GM18909 (cell line): Measurements from ENCODE around the gene MCTP1.
A peak's percentile ranks its signal among the peaks of the same experiment; 100 is the strongest.

Experiments used
- ATAC-seq: cut with Tn5 transposase; IDR thresholded peaks from one replicate; pipeline ENCODE4 v1.9.1; 2021; ENCODE audit warnings: mild to moderate bottlenecking; ENCODE audit not compliant: unreplicated experiment, poor library complexity

MCTP1 gene

DNA sequence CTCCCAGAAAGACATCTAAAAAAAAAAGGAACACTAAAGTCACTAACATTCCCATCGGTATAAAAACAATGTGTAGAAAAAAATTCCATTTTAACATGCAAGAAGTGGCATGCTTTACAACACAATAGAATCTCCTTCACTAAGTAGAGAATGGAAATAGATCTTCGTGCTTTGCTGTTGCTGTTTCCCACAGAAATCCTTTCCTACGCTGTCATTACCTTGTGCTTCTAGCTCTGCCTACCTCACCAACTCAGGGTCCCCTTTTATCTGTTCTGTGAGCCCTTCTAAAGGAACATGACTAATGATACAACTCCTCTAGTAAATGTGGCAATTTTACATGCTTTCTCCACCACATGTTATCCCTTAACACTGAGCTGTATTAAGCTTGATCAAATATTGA is 202.9 kb downstream of the MCTP1 start:
- ATAC-seq: peak; percentile 4

DNA sequence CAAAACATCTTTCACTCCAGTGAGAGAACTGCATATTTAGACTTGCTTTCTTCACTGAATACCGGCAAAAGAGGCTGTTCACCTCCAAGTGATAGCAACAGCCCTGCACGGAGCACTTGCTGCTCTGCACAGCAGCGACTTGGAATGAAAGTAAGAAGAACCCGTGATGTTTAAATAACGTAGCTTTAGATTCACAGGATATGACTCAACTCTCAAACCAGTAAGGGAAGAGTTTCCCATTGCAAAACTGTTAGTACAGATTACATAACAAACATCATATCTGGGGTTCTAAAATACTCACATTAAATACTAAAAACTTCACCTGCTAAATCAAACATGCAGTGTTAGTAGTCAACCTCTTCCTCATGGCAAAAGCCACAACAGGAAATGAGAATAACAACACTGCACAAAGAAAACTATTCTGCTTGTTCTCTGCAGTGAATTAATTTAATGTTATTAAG is 203.4 kb downstream of the MCTP1 start:
- ATAC-seq: peak; percentile 92

DNA sequence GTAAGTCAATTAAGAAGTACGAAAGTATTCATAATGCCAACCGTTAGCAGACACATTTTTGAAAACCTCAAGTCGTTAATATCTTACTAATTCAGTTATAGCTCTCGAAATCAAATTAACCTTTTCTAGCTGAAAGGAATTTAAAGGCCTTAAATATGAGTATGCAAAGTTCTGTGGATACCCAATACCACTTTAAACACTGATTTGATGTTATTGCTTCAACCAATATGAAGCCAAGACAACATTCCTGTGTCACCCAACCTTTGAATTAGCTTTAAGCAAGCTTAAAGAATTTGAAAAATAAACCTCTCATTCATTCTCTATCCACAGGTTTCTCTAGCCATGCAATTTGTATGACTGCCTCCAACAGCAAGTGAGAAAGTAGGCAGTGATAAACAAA is 204.5 kb downstream of the MCTP1 start:
- ATAC-seq: no peak

DNA sequence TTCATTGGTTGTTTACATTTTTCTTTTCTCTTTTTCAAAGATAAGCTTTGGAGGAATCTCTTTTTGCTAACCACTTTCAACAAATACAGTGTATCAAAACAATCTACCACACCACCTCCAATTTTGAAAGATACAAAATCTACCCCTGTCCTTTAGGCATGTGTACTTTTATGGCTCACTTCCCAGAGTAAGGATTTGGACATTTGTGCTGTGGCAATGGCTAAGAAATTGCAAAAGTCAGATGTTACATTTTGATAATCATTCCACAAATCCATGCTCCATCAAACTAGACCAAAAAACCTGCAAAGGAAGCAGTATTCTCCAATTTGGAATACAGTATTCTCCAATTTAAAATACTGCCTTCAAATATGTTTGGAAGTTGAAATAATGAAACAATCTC is 204.9 kb downstream of the MCTP1 start:
- no peak for ATAC-seq

DNA sequence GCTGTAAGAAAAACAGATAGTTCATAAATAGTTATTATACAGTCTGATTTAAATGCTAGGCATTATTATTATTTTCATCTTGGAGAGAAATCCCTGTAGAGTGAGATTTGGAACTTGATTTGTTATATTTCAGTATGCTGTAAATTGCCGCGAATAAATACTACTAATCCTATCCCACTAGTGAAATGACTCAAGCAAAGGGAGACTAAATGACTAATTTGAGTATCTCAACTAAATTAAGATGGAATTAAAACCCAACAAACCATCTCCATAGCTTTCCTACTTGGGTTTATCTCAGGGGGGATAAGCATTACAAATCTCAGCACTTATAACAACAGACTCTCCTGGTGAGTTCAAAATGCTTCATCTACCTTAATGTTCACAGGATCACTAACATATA is 206.0 kb downstream of the MCTP1 start:
- ATAC-seq: no peak

DNA sequence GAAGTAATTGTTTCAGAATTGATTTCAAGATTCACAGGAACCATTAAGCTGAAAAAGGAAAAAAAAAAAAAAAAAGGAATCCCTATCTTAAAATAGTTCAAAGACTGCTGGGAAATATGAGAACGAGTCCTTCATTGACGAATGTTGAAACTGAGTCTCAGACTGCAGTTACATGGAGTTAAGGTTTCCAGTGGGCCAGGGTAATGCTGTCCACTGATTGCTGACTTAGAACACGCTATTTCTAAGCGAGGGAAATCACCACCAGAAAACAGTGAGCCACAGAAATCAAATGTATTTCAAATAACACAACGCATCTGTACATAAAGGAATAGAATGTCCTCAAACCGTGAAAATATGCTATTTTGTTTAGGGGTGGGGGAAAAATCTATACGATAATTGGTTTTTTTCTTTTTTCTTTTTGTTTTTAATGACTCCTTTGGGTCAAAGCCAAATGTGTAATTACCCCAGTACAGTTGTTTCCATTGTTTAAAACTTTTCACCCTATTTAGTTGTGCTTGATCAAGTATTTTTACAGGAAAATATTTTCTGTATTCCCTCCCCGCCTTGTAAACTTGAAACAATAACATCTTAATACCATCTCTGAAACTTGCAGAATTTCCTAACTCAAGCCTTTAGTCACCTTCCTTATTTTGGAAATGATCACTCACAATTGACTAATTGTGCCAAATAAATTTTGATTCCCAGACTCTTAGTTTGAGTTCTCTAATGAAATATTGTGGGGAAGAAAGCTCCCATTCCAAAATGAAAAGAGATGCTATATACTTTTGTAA is 208.3 kb downstream of the MCTP1 start:
- no peak for ATAC-seq

DNA sequence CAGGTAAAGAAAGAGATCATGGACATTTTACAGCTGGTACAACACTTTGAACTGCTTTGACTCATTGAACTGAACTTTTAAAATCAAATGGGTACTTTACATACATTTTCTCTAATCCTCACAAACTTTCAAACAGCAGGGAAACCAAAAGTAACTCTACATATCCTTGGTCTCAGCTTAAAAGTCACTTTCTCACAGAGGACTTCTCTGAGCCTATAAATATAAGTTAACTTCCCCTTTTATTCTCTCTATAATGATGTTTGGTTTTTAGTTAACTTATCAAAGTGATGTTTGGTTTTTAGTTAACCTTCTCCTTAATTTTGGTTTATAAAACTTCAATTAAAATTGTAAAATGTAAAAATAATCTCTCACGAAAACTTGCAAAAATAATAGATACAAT is 209.8 kb downstream of the MCTP1 start:
- ATAC-seq: no peak

DNA sequence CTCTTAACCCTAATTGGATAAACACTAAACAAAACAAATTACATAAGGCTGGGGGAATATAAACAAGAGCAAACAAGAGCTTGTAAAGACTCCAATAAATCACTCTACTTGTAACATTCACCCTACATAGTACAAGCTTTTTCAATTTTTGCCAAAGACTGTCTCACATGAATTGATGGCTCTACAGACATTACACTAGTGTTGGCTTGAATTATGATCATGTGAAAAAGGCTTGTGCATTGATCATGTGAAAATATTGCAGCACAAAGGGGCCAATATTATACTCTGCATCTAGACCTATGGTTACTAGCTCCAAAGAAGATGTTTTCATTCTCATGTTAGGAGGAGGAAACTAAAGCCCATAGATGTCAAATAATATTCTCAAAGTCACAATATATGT is 212.6 kb downstream of the MCTP1 start:
- ATAC-seq: no peak

DNA sequence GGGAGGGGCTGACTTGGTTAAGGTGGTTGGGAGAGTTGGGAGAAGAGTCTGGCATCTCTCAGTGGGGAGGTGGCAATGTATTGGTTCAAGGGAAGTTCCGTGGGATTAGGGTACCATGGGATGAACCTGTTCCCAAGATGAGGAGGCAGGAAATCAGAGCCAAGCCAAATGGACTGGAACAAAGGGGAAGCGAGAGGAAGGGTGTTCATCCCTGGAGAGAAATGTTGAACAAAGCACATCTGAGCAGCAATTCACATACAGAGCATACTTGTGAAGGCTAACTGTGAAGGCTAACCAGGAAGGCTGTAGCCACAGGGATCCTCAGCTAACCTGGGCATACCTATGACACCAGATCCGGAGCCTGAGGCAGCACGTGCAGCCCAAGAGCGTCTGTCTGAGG is 214.0 kb downstream of the MCTP1 start:
- no peak for ATAC-seq

DNA sequence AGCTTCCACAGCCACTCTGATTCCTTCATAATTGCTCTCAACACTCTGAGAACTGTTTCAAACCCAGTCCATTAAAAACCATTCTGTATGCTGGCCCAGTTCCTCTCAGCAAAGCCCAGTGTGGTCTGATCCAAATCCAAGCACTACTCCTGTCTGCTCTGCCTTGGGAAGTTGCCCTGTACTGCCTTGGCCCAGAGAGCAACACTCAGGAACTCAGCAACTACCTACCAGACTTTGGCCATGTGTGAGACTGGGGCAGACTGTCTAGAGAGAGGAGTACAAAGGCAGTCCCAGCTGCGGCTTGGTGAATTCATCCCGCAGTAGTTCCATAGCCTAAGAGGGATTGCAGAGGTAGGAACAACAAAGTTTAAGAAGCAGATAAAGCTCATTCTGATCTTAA is 214.4 kb downstream of the MCTP1 start:
- no peak for ATAC-seq

DNA sequence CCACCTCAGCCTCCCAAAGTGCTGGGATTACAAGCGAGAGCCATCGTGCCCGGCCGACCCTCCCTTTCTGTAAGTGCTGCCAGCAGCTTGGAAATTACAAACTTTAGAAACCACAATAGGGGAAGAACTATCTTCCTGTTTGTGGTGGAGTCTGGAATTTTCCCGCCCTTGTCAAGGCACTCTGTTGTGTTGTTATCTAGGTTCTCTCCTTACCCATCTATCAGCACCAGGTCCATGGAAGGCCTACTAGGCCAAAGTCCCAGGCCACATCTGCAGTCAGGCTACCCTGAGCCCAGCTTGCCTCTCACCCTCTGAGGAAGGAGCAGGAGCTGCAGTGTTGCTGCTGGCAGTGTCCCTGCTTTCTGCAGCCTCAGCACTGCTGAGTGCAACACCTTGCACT is 214.9 kb downstream of the MCTP1 start:
- no peak for ATAC-seq

DNA sequence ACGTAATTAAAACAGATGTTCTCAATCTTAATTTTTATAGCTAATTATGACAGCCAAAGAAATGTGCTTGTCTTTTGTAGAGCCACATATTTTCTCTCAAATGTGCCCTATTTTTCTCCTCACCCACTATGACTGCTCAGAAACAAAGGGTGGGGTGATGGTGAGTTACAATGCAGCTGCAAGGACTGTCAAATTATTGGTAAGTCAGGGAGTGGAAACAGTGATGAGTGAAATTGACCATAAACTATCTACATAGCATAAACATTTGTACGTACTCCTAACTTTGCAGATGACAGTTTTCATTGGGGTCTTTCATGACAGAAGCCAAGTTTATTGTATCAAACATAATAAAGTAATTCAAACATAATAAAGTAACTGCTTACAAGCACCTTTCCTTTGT is 215.9 kb downstream of the MCTP1 start:
- ATAC-seq: no peak

DNA sequence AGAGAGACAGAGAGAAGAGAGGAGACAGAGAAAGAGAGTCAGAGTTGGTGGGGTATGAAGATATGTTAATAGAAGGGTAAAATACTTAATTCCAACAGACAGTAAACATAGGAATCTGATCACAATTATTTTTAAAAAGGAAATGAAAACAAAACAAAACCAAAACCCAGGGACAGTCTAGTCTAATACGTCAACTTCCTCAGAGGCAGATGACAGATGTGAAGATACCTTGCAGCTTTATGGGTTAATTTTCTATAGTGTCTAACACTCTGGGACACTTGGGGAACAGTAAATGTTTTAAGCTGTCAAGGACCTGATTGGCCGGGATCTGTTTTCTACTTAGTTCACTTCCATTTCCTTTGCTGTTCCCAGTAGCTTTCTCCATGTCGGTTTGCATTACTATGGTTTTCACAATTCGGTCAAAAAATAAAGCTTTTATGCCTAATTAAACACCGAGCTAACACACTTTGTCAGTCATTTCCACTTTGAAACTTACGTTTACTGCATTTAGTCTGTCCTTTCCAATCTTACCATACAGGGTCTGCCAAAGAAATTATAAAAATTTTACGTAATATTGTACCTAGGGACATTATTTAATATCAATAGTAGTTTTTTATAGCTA is 216.5 kb downstream of the MCTP1 start:
- peak; percentile 60 for ATAC-seq

DNA sequence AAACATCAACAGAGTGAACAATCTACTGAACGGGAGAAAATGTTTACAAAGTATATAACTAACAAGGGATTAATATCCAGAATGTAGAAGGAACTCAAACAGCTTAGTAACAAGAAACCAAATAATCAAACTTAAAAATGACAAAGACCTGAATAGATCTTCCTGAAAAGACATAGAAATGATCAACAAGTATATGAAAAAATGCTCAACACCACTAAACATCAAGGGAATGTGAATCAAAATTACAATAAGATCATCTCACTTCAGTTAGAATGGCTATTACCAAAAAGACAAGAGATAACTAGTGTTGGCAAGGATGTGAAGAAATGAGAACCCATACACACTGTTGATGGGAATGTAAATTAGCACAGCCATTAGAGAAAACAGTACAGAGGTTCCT is 218.8 kb downstream of the MCTP1 start:
- no peak for ATAC-seq

DNA sequence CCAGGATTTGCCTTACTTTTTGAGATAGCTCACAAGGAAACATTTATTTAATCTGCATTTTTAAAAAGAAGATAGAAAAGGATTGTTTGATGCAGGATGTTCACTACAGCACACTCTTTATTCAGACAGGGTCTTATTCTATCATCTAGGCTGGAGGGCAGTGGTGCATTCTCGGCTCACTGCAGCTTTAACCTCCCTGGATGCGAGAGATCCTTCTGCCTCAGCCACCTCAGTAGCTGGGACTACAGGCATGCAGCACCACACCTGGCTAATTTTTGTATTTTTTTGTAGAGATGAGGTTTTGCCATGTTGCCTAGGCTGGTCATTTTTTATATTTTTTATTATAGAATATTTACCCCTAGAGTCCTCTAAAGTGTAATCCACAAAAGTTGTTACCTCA is 221.4 kb downstream of the MCTP1 start:
- ATAC-seq: no peak

DNA sequence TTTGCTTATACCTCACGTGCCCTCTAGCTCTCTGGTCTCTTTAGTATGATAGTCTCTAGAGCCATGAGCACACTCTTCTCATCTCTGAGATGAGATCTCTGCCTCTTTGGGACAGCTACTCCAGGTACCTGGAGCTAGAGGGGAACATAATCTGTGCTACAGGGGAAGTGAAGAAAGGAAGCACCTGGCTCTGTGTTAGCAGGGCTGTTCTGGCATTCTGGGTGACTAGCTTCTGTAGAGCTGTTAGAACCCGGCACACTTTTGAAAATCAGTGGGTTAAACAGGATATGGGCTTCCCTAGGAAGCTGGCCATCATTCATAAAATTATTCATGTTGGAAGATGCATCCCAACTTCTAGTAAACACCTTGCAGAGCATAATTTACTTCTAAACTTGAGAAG is 224.8 kb downstream of the MCTP1 start:
- ATAC-seq: no peak

DNA sequence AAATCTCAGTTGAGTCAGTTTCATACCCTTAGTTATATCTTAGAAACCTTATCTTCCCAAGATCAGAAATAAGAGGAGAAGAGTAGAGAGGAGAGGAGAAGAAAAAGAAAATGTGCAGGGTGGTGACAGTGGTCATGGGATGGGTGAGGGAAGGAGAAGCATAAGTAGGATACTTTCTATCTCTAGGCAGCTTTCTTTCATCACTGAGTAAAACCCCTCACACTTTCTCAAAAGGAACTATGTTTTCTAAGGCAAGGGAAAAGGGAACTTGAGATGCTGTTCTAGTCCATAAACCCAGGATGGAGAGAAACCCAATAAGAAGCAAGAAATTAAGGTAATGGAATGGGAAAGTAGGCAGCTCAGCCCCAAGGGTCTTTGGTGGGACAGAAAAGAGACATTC is 225.3 kb downstream of the MCTP1 start:
- no peak for ATAC-seq

DNA sequence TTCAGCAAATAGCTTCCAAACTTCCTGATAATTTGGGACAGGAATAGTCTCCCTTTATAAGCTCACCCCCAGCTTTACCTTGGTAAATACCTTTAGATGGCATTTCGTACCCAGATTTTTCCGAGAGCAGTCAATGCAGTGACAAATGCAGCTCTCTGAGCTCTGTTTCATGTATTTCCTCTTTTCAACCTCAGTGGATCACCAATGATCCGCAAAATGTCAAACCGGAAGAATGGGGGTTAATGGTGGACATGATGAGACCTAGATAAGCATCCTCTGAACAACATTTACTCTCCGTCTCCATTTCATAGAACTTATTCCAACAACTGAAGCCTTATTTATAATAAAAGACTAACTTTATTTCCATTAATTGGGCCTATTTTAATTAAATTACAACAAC is 227.3 kb downstream of the MCTP1 start:
- ATAC-seq: no peak

DNA sequence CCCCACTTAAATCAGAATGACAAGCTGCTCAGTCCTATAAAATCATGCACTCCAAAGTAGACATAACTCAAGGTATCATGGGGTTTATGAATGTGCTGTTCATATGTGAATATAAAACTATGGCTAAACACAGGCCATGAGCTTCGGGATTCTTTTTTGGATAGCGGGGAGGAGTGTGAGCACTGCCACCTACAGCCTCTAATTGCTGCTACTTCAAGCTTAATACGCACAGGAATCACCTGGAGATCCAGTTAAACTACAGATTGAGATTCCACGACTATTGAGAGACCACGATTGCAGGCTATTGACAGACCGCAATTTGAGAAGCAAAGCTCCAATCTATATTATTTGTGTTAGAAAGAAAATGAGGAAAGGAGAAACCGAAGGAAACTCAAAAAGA is 231.6 kb downstream of the MCTP1 start:
- ATAC-seq: no peak

DNA sequence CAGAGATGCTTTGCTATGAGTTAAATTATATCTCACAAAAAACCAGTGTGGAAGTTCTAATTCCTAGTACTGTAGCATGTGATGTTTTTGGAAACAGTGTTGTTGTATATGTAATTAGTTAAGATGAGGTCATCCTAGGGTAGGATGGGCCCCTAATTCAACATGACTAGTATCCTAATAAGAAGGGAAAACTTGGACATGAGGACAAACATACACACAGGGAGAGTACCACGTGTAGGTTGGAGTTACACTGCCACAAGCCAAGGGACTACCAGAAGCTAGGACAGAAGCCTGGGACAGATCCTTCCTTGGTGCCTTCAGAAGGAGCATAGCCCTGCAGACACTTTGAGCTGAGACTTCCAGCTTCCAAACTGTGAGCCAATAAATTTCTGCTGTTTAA is 234.2 kb downstream of the MCTP1 start:
- no peak for ATAC-seq

DNA sequence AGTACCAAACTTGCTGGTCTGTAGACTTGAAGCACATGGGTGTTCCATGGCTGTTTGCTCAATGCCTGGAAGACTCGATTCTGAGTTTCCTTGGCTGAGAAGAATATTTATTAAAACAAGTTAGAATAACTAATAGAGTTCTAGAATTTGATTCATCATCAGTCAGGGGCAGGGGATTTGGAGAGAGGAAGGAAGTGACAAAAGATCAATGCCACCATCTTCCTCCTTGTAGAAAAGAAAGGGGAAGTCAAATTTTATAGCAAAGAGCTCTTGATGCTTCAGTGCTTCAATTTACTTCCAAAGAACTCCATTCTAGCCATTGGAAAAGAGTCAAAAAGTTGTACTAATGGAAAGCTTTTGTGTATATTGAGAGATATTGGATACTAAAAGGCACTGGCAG is 236.3 kb downstream of the MCTP1 start:
- ATAC-seq: no peak
